IPS-NIHi7 (cell line): ENCODE measurements around the gene LHX2.

Experiments
- DNase-seq: peaks from one replicate; pipeline ENCODE4 v3.0.0; 2012; ENCODE audit warnings: mixed read lengths; ENCODE audit errors: extremely low spot score

Gene LHX2

GRCh38 chr9:124012368-124013301, 1.1 kb downstream of the LHX2 start:
- DNase-seq, result no peak

- no peak for DNase-seq
Observed at GRCh38 chr9:124013309-124014210, 2.0 kb downstream of the LHX2 start.

- DNase-seq, result no peak
Observed at GRCh38 chr9:124014211-124014955, 2.8 kb downstream of the LHX2 start.

- DNase-seq, result no peak
Observed at GRCh38 chr9:124014956-124015660, 3.5 kb downstream of the LHX2 start.

GRCh38 chr9:124015661-124016131, 4.1 kb downstream of the LHX2 start:
- no peak for DNase-seq

- no peak for DNase-seq
Observed at GRCh38 chr9:124016175-124017050, 4.8 kb downstream of the LHX2 start.

- DNase-seq, result no peak
Observed at GRCh38 chr9:124017051-124017928, 5.7 kb downstream of the LHX2 start.

- no peak for DNase-seq
Observed at GRCh38 chr9:124017929-124018729, 6.6 kb downstream of the LHX2 start.

- DNase-seq, result peak; percentile 58
Observed at GRCh38 chr9:124018730-124019697, 7.4 kb downstream of the LHX2 start.

- no peak for DNase-seq
Observed at GRCh38 chr9:124019771-124020519, 8.4 kb downstream of the LHX2 start.

GRCh38 chr9:124020520-124021384, 9.2 kb downstream of the LHX2 start:
- no peak for DNase-seq

GRCh38 chr9:124021385-124021769, 9.8 kb downstream of the LHX2 start:
- no peak for DNase-seq

GRCh38 chr9:124022201-124023121, 10.9 kb downstream of the LHX2 start:
- DNase-seq, result peak; percentile 90

- DNase-seq, result no peak
Observed at GRCh38 chr9:124024107-124024506, 12.5 kb downstream of the LHX2 start.
